Nephron progenitor cell (in vitro differentiated cells): ENCODE measurements around the gene TENT4A.

ENCODE experiments used
- DNase-seq: peaks from one replicate; pipeline ENCODE4 v3.0.0; 2021
- H3K27ac Mint-ChIP-seq: 2 replicates; pipeline ENCODE4 v1.8.0; 2021; ENCODE audit warnings: mild to moderate bottlenecking, moderate library complexity, mixed read lengths
- H3K27me3 Mint-ChIP-seq: 2 replicates; pipeline ENCODE4 v1.8.0; 2021; ENCODE audit warnings: mild to moderate bottlenecking, low read depth, mixed read lengths; ENCODE audit not compliant: poor library complexity
- H3K36me3 Mint-ChIP-seq: 2 replicates; pipeline ENCODE4 v1.8.0; 2021; ENCODE audit warnings: low read depth, mixed read lengths
- H3K4me1 Mint-ChIP-seq: 2 replicates; pipeline ENCODE4 v1.8.0; 2021; ENCODE audit warnings: mixed read lengths
- H3K4me3 Mint-ChIP-seq: 2 replicates; pipeline ENCODE4 v1.8.0; 2021; ENCODE audit warnings: mild to moderate bottlenecking, moderate library complexity, mixed read lengths
- H3K9me3 Mint-ChIP-seq: 2 replicates; pipeline ENCODE4 v1.8.0; 2021; ENCODE audit warnings: mild to moderate bottlenecking, moderate library complexity, mixed read lengths
- TF ChIP-seq, protein P1 (sequence below): fragments of 200-600 bp; sonication (generic); IDR thresholded peaks from 2 replicates; pipeline ENCODE4 v1.5.0; 2021; ENCODE audit warnings: antibody characterized with exemption

The TENT4A gene

DNA sequence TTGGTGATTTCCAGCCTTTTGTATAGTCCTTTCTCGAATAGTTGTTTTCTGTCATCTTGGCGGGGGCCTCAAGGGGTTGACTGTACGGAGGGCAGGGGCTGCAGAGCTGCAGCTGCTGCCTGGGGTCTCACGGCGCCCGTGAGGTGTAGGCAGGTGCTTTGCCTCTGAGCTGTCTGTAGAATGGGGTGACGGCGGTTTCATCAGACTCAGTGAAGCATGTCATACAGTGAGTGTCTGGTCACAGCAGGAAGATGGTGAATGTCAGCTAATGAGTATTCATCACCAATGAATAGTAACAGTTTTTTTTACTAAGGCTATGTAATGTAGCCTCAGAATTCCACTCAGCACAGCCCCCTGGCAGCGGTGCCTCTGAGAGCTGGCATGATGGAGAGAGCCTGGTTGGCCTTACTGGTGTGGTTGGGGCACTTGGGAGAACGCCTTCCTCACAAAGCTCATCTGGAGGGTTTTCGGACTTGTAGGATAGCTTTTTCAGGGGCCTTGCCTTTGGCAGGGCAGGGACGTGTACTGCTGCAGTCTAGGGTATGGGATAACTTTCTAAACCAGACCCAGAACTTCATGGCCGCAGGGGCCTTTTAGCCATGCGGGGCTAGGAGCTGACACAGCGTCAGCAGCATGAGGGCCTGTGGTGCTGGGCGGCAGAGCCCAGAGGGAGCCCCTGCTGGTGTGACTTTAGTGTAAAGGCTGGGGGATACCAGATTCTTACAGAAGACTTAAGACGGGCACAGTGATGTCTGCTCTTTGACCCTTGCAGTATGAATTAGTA lies 15.0 kb downstream of the TENT4A start:
- TF ChIP-seq, protein P1, sequence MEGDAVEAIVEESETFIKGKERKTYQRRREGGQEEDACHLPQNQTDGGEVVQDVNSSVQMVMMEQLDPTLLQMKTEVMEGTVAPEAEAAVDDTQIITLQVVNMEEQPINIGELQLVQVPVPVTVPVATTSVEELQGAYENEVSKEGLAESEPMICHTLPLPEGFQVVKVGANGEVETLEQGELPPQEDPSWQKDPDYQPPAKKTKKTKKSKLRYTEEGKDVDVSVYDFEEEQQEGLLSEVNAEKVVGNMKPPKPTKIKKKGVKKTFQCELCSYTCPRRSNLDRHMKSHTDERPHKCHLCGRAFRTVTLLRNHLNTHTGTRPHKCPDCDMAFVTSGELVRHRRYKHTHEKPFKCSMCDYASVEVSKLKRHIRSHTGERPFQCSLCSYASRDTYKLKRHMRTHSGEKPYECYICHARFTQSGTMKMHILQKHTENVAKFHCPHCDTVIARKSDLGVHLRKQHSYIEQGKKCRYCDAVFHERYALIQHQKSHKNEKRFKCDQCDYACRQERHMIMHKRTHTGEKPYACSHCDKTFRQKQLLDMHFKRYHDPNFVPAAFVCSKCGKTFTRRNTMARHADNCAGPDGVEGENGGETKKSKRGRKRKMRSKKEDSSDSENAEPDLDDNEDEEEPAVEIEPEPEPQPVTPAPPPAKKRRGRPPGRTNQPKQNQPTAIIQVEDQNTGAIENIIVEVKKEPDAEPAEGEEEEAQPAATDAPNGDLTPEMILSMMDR: no peak
- Mint-ChIP-seq H3K36me3 (peaks cover 25% of the 10 kb centered on the region), H3K27ac (peak overlapping the region; percentile 73), H3K4me3 (no peak overlapping the region), H3K4me1 (peaks cover 87% of the 10 kb centered on the region), H3K9me3 (no peaks in the 10 kb centered on the region), H3K27me3 (no peaks in the 10 kb centered on the region)
- no peak for DNase-seq

DNA sequence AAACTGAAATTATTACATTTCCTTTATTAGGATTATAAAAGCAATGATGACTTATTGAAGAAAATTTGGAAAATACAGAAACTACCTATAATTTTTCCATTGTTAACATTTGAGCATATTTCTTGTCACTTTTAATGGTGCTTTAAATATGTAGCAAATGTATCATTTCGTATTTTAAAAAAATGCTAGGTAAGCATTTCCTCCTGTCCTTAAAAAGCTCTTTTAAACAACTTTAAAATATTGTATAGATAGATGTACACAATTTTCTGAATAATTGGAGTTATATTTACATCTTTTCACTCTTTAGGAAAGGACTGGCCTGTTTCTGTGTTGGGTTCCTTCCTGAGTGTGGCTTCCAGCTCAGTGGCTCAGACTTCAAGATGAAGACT lies 15.6 kb downstream of the TENT4A start:
- TF ChIP-seq, protein P1: no peak
- DNase-seq: no peak
- no peak overlapping the region for H3K4me3 Mint-ChIP-seq
- no peaks in the 10 kb centered on the region for H3K27me3 Mint-ChIP-seq
- H3K27ac Mint-ChIP-seq: no peak overlapping the region
- no peaks in the 10 kb centered on the region for H3K9me3 Mint-ChIP-seq
- peaks cover 20% of the 10 kb centered on the region for H3K36me3 Mint-ChIP-seq
- peaks cover 87% of the 10 kb centered on the region for H3K4me1 Mint-ChIP-seq

GRCh38 chr5:6729386-6730310 lies 16.4 kb downstream of the TENT4A start:
- H3K9me3 Mint-ChIP-seq: no peaks in the 10 kb centered on the region
- H3K27me3 Mint-ChIP-seq: no peaks in the 10 kb centered on the region
- DNase-seq: no peak
- peaks cover 81% of the 10 kb centered on the region for H3K4me1 Mint-ChIP-seq
- H3K4me3 Mint-ChIP-seq: no peak overlapping the region
- H3K27ac Mint-ChIP-seq: no peak overlapping the region
- TF ChIP-seq, protein P1: no peak
- peaks cover 11% of the 10 kb centered on the region for H3K36me3 Mint-ChIP-seq

GRCh38 chr5:6730407-6730806 lies 17.2 kb downstream of the TENT4A start:
- H3K4me3 Mint-ChIP-seq: no peak overlapping the region
- DNase-seq: no peak

GRCh38 chr5:6730807-6731206 lies 17.6 kb downstream of the TENT4A start:
- Mint-ChIP-seq H3K4me1 (peaks cover 80% of the 10 kb centered on the region), H3K27ac (no peak overlapping the region), H3K9me3 (no peaks in the 10 kb centered on the region), H3K27me3 (no peaks in the 10 kb centered on the region), H3K36me3 (peaks cover 11% of the 10 kb centered on the region), H3K4me3 (no peak overlapping the region)
- TF ChIP-seq, protein P1: no peak
- no peak for DNase-seq

More at GRCh38 chr5:6730407-6730806, 17.2 kb downstream of the TENT4A start:
- TF ChIP-seq, protein P1: no peak
- Mint-ChIP-seq H3K36me3 (peaks cover 11% of the 10 kb centered on the region), H3K27ac (peak overlapping the region; percentile 48), H3K9me3 (no peaks in the 10 kb centered on the region), H3K4me1 (peaks cover 82% of the 10 kb centered on the region), H3K27me3 (no peaks in the 10 kb centered on the region)
